K562 (cell line): Measurements from ENCODE around the gene SSU72. TPM values are rescaled to one million over a fixed set of nuclear protein-coding genes. Genes with fewer than 3 reads are reported as not detected.

Source experiments
- ARID1B ChIP-seq: fragments of 450-650 bp; IDR thresholded peaks from 2 replicates; pipeline ENCODE4 v1.6.1; 2016; ENCODE audit warnings: antibody characterized with exemption, mild to moderate bottlenecking, inconsistent platforms
- ELF4 ChIP-seq: fragments of 450-650 bp; formaldehyde crosslinking; IDR thresholded peaks from 2 replicates; pipeline ENCODE4 v1.4.0; 2022; ENCODE audit warnings: missing genetic modification characterization
- ESRRA ChIP-seq: fragments of 450-650 bp; IDR thresholded peaks from 2 replicates; pipeline ENCODE4 v1.6.1; 2014; ENCODE audit warnings: low read depth, mild to moderate bottlenecking, moderate library complexity, borderline replicate concordance
- ILF3 ChIP-seq: fragments of 450-650 bp; IDR thresholded peaks from 2 replicates; pipeline ENCODE4 v1.6.1; 2018; ENCODE audit warnings: antibody characterized with exemption, mild to moderate bottlenecking, moderate library complexity, borderline replicate concordance
- SMAD2 ChIP-seq: fragments of 150-350 bp; IDR thresholded peaks from 2 replicates; pipeline ENCODE4 v1.6.1; 2014; ENCODE audit warnings: low read depth, mild to moderate bottlenecking, low read length
- SRSF1 ChIP-seq: fragments of 200-400 bp; formaldehyde crosslinking; IDR thresholded peaks from 2 replicates; pipeline ENCODE4 v1.6.1; 2017; ENCODE audit warnings: mild to moderate bottlenecking, low read depth, low read length, moderate library complexity
- TEAD4 ChIP-seq, 2 experiments: sonication (generic) in 1 of 2; formaldehyde crosslinking in 1 of 2; IDR thresholded peaks; 2 replicates each; pipeline versions ENCODE4 v1.6.1 to v1.8.0; 2012 to 2022; ENCODE audit warnings: borderline replicate concordance in 1 of 2, inconsistent platforms in 1 of 2, low read length in 1 of 2, mild to moderate bottlenecking in 1 of 2, missing genetic modification reagents in 1 of 2
- THRA ChIP-seq: fragments of 450-650 bp; IDR thresholded peaks from 2 replicates; pipeline ENCODE4 v1.6.1; 2017; ENCODE audit warnings: mild to moderate bottlenecking, moderate library complexity
- TOE1 ChIP-seq, 2 experiments: fragments of 450-650 bp in 1 of 2; sonication (generic) in 1 of 2; formaldehyde crosslinking in 1 of 2; IDR thresholded peaks; 2 replicates each; pipeline versions ENCODE4 v1.7.1 to v1.8.0; 2016 to 2022; ENCODE audit warnings: borderline replicate concordance in 2 of 2, mild to moderate bottlenecking in 2 of 2, antibody characterized with exemption in 1 of 2, inconsistent platforms in 1 of 2, low read depth in 1 of 2, missing genetic modification reagents in 1 of 2, moderate library complexity in 1 of 2
- ZNF316 ChIP-seq: fragments of 450-650 bp; IDR thresholded peaks from 2 replicates; pipeline ENCODE4 v1.6.1; 2016
- polyA plus RNA-seq, 8 experiments: library from polyadenylated mRNA; depleted of rRNA in 4 of 8; stranded (reverse) in 5 of 8; unstranded in 3 of 8; fragments of >200 nt; fragmentation: Nextera tagmentation in 2 of 8; fragmentation: Illumina TruSeq in 1 of 8; extraction: Ambion mirVana in 2 of 8; extraction: Trizol in 1 of 8; gene quantifications; 2 replicates each; pipeline versions ENCODE4 v1.2.1 to v1.2.3, GENCODE V29; 2011 to 2014; ENCODE audit warnings: inconsistent platforms in 1 of 8, missing spikeins in 1 of 8
- total RNA-seq, 7 experiments: library from RNA; depleted of rRNA in 6 of 7; stranded (reverse); fragments of >200 nt in 6 of 7; fragmentation: Illumina TruSeq in 2 of 7; extraction: Trizol in 2 of 7; gene quantifications; 2 replicates each; pipeline versions ENCODE4 v1.2.1 to v1.2.3, GENCODE V29; 2011 to 2021; ENCODE audit warnings: low replicate concordance in 1 of 7
- TF ChIP-seq, protein P1 (sequence below), 3 experiments: fragments of 200-800 bp in 1 of 3; fragments of 250-450 bp in 1 of 3; fragments of 450-650 bp in 1 of 3; sonication (Bioruptor Pico) in 1 of 3; sonication (Bioruptor generic) in 1 of 3; formaldehyde crosslinking in 1 of 3; IDR thresholded peaks; 2 replicates each; pipeline versions ENCODE4 v1.6.1 to v1.8.0; 2016 to 2022; ENCODE audit warnings: mild to moderate bottlenecking in 2 of 3, missing genetic modification characterization in 2 of 3, missing compliant biosample characterization in 1 of 3, moderate library complexity in 1 of 3
- TF ChIP-seq, protein P2 (sequence below): fragments of 450-650 bp; IDR thresholded peaks from 2 replicates; pipeline ENCODE4 v1.7.1; 2018; ENCODE audit warnings: mild to moderate bottlenecking, low read depth; ENCODE audit not compliant: partially characterized antibody

Gene SSU72
- total and polyA plus RNA-seq, 9 of the 15 experiments (the other 6 are each of a cell fraction or from before 2014, with no cell fraction given) = 70.8 to 201 (median 94.6) TPM

DNA sequence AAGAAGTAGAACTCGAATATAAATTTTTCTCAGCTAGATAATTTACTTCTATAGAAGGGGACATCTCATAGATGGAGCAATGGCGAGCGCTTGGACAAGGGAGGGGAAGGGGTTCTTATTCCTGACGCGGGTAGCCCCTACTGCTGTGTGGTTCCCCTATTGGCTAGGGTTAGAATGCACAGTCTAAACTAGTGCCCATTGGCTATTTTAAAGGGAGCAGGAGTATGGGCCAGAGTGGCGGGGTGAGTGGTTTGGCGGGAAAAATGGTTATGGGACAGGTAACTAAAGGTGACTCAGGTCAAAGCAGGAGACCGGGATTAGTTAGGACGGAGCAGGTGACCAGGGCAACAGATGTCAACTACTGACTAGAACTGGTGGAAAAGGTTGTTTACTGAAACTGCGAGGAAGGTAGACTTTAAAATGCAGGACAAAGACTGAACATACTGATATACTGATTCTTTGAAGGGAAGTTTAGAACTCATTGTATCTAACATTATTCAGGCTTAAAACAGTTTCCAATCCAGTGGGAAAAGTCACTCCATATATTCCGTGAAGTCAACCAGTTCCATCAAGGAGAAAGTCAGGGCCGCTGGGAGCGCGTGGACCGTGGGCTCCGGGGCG lies 63.6 kb downstream of the SSU72 start (continued):
- peak; percentile 23; the same call in 1 of the 2 replicates for TF ChIP-seq TOE1 (IDR thresholded peaks at IDR 0.05; ENCODE audit: borderline replicate concordance)
- TF ChIP-seq TOE1 (CRISPR knock-in tag; IDR thresholded peaks at IDR 0.05; ENCODE audit: borderline replicate concordance, low read depth) = 0 out of 2 replicates have a peak, but pooled peaks have one; percentile 29
- TF ChIP-seq SMAD2 = no peak
- TF ChIP-seq, protein P1, sequence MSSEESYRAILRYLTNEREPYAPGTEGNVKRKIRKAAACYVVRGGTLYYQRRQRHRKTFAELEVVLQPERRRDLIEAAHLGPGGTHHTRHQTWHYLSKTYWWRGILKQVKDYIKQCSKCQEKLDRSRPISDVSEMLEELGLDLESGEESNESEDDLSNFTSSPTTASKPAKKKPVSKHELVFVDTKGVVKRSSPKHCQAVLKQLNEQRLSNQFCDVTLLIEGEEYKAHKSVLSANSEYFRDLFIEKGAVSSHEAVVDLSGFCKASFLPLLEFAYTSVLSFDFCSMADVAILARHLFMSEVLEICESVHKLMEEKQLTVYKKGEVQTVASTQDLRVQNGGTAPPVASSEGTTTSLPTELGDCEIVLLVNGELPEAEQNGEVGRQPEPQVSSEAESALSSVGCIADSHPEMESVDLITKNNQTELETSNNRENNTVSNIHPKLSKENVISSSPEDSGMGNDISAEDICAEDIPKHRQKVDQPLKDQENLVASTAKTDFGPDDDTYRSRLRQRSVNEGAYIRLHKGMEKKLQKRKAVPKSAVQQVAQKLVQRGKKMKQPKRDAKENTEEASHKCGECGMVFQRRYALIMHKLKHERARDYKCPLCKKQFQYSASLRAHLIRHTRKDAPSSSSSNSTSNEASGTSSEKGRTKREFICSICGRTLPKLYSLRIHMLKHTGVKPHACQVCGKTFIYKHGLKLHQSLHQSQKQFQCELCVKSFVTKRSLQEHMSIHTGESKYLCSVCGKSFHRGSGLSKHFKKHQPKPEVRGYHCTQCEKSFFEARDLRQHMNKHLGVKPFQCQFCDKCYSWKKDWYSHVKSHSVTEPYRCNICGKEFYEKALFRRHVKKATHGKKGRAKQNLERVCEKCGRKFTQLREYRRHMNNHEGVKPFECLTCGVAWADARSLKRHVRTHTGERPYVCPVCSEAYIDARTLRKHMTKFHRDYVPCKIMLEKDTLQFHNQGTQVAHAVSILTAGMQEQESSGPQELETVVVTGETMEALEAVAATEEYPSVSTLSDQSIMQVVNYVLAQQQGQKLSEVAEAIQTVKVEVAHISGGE (CRISPR knock-in tag; IDR thresholded peaks at IDR 0.05) = no peak
- no peak for TF ChIP-seq ZNF316
- TF ChIP-seq TEAD4 (IDR thresholded peaks at IDR 0.05; ENCODE audit: low read length) = no peak
- TF ChIP-seq TEAD4 (CRISPR knock-in tag; IDR thresholded peaks at IDR 0.05; ENCODE audit: borderline replicate concordance) = no peak
- peak; percentile 30; the same call in 1 of the 2 replicates for TF ChIP-seq ELF4 (CRISPR knock-in tag)
- TF ChIP-seq THRA = no peak
- TF ChIP-seq ARID1B = peak; percentile 17; the same call in 1 of the 2 replicates
- TF ChIP-seq ESRRA = no peak; the same call in 1 of the 2 replicates
- TF ChIP-seq ILF3 = no peak
- TF ChIP-seq, protein P2, sequence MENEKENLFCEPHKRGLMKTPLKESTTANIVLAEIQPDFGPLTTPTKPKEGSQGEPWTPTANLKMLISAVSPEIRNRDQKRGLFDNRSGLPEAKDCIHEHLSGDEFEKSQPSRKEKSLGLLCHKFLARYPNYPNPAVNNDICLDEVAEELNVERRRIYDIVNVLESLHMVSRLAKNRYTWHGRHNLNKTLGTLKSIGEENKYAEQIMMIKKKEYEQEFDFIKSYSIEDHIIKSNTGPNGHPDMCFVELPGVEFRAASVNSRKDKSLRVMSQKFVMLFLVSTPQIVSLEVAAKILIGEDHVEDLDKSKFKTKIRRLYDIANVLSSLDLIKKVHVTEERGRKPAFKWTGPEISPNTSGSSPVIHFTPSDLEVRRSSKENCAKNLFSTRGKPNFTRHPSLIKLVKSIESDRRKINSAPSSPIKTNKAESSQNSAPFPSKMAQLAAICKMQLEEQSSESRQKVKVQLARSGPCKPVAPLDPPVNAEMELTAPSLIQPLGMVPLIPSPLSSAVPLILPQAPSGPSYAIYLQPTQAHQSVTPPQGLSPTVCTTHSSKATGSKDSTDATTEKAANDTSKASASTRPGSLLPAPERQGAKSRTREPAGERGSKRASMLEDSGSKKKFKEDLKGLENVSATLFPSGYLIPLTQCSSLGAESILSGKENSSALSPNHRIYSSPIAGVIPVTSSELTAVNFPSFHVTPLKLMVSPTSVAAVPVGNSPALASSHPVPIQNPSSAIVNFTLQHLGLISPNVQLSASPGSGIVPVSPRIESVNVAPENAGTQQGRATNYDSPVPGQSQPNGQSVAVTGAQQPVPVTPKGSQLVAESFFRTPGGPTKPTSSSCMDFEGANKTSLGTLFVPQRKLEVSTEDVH = peak; percentile 88
- TF ChIP-seq SRSF1 = no peak
